Panc1 (cell line): ENCODE results near the gene CADPS2.

ENCODE experiments used
- POLR2AphosphoS5 ChIP-seq: IDR thresholded peaks from 2 replicates; pipeline ENCODE4 v1.6.1; 2012; ENCODE audit warnings: mild to moderate bottlenecking, low read depth, low read length, moderate library complexity
- TCF7L2 ChIP-seq: IDR thresholded peaks from 2 replicates; pipeline ENCODE4 v1.6.1; 2011; ENCODE audit warnings: mild to moderate bottlenecking, low read depth, low read length, inconsistent platforms
- TF ChIP-seq, protein P1 (sequence below): fragments of 450-650 bp; IDR thresholded peaks from 2 replicates; pipeline ENCODE4 v1.5.1; 2017; ENCODE audit warnings: mild to moderate bottlenecking
- TF ChIP-seq, protein P2 (sequence below), 2 experiments: IDR thresholded peaks; 2 replicates each; pipeline ENCODE4 v1.6.1; 2011 to 2012; ENCODE audit warnings: low read depth in 2 of 2, control low read depth in 1 of 2, low read length in 1 of 2, mild to moderate bottlenecking in 1 of 2, moderate library complexity in 1 of 2; ENCODE audit not compliant: insufficient read depth in 1 of 2

DNA sequence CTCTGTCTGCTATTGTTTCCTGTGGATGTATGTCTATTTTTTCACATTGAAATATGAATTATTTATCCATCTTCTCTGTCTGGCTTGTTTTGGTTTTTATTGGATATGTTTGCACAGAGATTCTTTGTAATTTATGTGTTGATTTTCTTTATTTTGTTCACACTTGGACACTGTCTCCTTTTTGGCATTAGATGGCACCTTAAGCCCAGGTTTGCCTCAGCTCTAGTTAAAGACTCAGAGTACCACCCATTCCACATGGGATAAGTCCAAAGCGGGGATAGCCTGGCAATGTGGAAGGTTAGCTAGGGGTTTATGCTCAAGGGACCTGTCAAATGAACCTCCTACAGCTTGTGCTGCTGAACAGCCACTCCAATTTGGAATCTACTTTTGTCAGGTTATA lies 595.8 kb downstream of the CADPS2 start:
- TF ChIP-seq, protein P1, sequence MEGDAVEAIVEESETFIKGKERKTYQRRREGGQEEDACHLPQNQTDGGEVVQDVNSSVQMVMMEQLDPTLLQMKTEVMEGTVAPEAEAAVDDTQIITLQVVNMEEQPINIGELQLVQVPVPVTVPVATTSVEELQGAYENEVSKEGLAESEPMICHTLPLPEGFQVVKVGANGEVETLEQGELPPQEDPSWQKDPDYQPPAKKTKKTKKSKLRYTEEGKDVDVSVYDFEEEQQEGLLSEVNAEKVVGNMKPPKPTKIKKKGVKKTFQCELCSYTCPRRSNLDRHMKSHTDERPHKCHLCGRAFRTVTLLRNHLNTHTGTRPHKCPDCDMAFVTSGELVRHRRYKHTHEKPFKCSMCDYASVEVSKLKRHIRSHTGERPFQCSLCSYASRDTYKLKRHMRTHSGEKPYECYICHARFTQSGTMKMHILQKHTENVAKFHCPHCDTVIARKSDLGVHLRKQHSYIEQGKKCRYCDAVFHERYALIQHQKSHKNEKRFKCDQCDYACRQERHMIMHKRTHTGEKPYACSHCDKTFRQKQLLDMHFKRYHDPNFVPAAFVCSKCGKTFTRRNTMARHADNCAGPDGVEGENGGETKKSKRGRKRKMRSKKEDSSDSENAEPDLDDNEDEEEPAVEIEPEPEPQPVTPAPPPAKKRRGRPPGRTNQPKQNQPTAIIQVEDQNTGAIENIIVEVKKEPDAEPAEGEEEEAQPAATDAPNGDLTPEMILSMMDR = no peak
- TF ChIP-seq TCF7L2 (no peak), POLR2AphosphoS5 (no peak)
- TF ChIP-seq, protein P2, sequence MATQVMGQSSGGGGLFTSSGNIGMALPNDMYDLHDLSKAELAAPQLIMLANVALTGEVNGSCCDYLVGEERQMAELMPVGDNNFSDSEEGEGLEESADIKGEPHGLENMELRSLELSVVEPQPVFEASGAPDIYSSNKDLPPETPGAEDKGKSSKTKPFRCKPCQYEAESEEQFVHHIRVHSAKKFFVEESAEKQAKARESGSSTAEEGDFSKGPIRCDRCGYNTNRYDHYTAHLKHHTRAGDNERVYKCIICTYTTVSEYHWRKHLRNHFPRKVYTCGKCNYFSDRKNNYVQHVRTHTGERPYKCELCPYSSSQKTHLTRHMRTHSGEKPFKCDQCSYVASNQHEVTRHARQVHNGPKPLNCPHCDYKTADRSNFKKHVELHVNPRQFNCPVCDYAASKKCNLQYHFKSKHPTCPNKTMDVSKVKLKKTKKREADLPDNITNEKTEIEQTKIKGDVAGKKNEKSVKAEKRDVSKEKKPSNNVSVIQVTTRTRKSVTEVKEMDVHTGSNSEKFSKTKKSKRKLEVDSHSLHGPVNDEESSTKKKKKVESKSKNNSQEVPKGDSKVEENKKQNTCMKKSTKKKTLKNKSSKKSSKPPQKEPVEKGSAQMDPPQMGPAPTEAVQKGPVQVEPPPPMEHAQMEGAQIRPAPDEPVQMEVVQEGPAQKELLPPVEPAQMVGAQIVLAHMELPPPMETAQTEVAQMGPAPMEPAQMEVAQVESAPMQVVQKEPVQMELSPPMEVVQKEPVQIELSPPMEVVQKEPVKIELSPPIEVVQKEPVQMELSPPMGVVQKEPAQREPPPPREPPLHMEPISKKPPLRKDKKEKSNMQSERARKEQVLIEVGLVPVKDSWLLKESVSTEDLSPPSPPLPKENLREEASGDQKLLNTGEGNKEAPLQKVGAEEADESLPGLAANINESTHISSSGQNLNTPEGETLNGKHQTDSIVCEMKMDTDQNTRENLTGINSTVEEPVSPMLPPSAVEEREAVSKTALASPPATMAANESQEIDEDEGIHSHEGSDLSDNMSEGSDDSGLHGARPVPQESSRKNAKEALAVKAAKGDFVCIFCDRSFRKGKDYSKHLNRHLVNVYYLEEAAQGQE (IDR thresholded peaks at IDR 0.05; ENCODE audit: insufficient read depth in 1 of 2, low read depth in 2 of 2, low read length in 1 of 2) = no peak
